A673 (cell line): Measurements from ENCODE around the gene RPTN.

Experiments
- EZH2 ChIP-seq: fragments of 200-600 bp; sonication (generic); IDR thresholded peaks from 2 replicates; pipeline ENCODE4 v1.6.1; 2017; ENCODE audit warnings: borderline replicate concordance, low read depth, mild to moderate bottlenecking, mixed read lengths, antibody characterized with exemption, low read length; ENCODE audit not compliant: poor library complexity, severe bottlenecking
- TF ChIP-seq, protein P1 (sequence below): fragments of 300-800, 200-600 bp; sonication (generic); conservative IDR thresholded peaks from 2 replicates; pipeline ENCODE4 v1.5.1; 2017; ENCODE audit warnings: low read depth, mild to moderate bottlenecking, antibody characterized with exemption, low read length, moderate library complexity, mixed read lengths

GRCh38 chr1:152153996-152154395, 5.0 kb downstream of the RPTN start:
- TF ChIP-seq, protein P1, sequence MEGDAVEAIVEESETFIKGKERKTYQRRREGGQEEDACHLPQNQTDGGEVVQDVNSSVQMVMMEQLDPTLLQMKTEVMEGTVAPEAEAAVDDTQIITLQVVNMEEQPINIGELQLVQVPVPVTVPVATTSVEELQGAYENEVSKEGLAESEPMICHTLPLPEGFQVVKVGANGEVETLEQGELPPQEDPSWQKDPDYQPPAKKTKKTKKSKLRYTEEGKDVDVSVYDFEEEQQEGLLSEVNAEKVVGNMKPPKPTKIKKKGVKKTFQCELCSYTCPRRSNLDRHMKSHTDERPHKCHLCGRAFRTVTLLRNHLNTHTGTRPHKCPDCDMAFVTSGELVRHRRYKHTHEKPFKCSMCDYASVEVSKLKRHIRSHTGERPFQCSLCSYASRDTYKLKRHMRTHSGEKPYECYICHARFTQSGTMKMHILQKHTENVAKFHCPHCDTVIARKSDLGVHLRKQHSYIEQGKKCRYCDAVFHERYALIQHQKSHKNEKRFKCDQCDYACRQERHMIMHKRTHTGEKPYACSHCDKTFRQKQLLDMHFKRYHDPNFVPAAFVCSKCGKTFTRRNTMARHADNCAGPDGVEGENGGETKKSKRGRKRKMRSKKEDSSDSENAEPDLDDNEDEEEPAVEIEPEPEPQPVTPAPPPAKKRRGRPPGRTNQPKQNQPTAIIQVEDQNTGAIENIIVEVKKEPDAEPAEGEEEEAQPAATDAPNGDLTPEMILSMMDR, result no peak
- TF ChIP-seq EZH2, result no peak
